Transverse colon (tissue), 3 donors: ENCODE measurements around the gene AGPAT2.

Experiments used
- POLR2A ChIP-seq: fragments of 450-650 bp; IDR thresholded peaks from one replicate; pipeline ENCODE4 v1.6.1; 2016; ENCODE audit warnings: antibody characterized with exemption, mild to moderate bottlenecking, moderate library complexity
- TF ChIP-seq, protein P1 (sequence below), 5 experiments: fragments of 200-600 bp in 3 of 5; fragments of 450-650 bp in 2 of 5; sonication (generic) in 3 of 5; IDR thresholded peaks; 1 replicate in 2 of 5; 2 replicates in 3 of 5; pipeline ENCODE4 v1.5.1; 2016 to 2017; ENCODE audit warnings: antibody characterized with exemption in 5 of 5, inconsistent platforms in 3 of 5, mild to moderate bottlenecking in 2 of 5, moderate library complexity in 1 of 5

- TF ChIP-seq, protein P1, sequence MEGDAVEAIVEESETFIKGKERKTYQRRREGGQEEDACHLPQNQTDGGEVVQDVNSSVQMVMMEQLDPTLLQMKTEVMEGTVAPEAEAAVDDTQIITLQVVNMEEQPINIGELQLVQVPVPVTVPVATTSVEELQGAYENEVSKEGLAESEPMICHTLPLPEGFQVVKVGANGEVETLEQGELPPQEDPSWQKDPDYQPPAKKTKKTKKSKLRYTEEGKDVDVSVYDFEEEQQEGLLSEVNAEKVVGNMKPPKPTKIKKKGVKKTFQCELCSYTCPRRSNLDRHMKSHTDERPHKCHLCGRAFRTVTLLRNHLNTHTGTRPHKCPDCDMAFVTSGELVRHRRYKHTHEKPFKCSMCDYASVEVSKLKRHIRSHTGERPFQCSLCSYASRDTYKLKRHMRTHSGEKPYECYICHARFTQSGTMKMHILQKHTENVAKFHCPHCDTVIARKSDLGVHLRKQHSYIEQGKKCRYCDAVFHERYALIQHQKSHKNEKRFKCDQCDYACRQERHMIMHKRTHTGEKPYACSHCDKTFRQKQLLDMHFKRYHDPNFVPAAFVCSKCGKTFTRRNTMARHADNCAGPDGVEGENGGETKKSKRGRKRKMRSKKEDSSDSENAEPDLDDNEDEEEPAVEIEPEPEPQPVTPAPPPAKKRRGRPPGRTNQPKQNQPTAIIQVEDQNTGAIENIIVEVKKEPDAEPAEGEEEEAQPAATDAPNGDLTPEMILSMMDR (IDR thresholded peaks at IDR 0.05): peak in 1 of 5 experiments; percentile 24
- TF ChIP-seq POLR2A: peak; percentile 78
Measured at GRCh38 chr9:136686794-136687711, at the start of gene AGPAT2.
